ENCODE measurements around the gene MAGI3. TPM values are rescaled to one million over a fixed set of nuclear protein-coding genes. Genes with fewer than 3 reads are reported as not detected.

The MAGI3 gene
- total and polyA plus RNA-seq, 4 donors, result 3.0 to 28.8 (median 7.5) TPM

DNA sequence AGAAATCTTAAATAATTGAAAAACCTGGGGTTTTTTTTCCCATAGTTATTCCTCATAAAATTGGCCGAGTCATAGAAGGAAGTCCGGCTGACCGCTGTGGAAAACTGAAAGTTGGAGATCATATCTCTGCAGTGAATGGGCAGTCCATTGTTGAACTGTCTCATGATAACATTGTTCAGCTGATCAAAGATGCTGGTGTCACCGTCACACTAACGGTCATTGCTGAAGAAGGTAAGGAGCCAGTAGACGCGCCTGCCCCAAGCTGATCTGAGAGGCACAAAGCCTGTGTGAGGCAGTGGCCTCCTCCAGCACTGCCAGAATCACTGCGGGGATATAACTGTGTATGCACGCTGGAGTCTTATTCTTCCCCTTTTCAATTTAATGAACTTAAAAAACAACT is 268.7 kb downstream of the MAGI3 start:
- TF ChIP-seq, protein P1, sequence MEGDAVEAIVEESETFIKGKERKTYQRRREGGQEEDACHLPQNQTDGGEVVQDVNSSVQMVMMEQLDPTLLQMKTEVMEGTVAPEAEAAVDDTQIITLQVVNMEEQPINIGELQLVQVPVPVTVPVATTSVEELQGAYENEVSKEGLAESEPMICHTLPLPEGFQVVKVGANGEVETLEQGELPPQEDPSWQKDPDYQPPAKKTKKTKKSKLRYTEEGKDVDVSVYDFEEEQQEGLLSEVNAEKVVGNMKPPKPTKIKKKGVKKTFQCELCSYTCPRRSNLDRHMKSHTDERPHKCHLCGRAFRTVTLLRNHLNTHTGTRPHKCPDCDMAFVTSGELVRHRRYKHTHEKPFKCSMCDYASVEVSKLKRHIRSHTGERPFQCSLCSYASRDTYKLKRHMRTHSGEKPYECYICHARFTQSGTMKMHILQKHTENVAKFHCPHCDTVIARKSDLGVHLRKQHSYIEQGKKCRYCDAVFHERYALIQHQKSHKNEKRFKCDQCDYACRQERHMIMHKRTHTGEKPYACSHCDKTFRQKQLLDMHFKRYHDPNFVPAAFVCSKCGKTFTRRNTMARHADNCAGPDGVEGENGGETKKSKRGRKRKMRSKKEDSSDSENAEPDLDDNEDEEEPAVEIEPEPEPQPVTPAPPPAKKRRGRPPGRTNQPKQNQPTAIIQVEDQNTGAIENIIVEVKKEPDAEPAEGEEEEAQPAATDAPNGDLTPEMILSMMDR (IDR thresholded peaks at IDR 0.05; ENCODE audit: low read depth, low read length, missing input control), result no peak
- TF ChIP-seq GABPA (IDR thresholded peaks at IDR 0.05 in 1 of 2, conservative IDR thresholded peaks at IDR 0.05 in 1 of 2), result no peak
- TF ChIP-seq, protein P2, sequence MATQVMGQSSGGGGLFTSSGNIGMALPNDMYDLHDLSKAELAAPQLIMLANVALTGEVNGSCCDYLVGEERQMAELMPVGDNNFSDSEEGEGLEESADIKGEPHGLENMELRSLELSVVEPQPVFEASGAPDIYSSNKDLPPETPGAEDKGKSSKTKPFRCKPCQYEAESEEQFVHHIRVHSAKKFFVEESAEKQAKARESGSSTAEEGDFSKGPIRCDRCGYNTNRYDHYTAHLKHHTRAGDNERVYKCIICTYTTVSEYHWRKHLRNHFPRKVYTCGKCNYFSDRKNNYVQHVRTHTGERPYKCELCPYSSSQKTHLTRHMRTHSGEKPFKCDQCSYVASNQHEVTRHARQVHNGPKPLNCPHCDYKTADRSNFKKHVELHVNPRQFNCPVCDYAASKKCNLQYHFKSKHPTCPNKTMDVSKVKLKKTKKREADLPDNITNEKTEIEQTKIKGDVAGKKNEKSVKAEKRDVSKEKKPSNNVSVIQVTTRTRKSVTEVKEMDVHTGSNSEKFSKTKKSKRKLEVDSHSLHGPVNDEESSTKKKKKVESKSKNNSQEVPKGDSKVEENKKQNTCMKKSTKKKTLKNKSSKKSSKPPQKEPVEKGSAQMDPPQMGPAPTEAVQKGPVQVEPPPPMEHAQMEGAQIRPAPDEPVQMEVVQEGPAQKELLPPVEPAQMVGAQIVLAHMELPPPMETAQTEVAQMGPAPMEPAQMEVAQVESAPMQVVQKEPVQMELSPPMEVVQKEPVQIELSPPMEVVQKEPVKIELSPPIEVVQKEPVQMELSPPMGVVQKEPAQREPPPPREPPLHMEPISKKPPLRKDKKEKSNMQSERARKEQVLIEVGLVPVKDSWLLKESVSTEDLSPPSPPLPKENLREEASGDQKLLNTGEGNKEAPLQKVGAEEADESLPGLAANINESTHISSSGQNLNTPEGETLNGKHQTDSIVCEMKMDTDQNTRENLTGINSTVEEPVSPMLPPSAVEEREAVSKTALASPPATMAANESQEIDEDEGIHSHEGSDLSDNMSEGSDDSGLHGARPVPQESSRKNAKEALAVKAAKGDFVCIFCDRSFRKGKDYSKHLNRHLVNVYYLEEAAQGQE (IDR thresholded peaks at IDR 0.05), result no peak
- no peak for TF ChIP-seq EGR1 (IDR thresholded peaks at IDR 0.05; ENCODE audit: low read depth in 2 of 2)
- no peak for TF ChIP-seq FOXA2 (IDR thresholded peaks at IDR 0.05)
- no peak for TF ChIP-seq SP1 (IDR thresholded peaks at IDR 0.05)
- TF ChIP-seq RAD21 (IDR thresholded peaks at IDR 0.05), result no peak
- TF ChIP-seq HNF4A (conservative IDR thresholded peaks at IDR 0.05), result no peak
- TF ChIP-seq, protein P3, sequence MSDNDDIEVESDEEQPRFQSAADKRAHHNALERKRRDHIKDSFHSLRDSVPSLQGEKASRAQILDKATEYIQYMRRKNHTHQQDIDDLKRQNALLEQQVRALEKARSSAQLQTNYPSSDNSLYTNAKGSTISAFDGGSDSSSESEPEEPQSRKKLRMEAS (IDR thresholded peaks at IDR 0.05), result no peak
- TF ChIP-seq FOXA1 (IDR thresholded peaks at IDR 0.05), result no peak
- no peak for TF ChIP-seq TAF1 (conservative IDR thresholded peaks at IDR 0.05)
- no peak for TF ChIP-seq JUND (IDR thresholded peaks at IDR 0.05)
- TF ChIP-seq, protein P4, sequence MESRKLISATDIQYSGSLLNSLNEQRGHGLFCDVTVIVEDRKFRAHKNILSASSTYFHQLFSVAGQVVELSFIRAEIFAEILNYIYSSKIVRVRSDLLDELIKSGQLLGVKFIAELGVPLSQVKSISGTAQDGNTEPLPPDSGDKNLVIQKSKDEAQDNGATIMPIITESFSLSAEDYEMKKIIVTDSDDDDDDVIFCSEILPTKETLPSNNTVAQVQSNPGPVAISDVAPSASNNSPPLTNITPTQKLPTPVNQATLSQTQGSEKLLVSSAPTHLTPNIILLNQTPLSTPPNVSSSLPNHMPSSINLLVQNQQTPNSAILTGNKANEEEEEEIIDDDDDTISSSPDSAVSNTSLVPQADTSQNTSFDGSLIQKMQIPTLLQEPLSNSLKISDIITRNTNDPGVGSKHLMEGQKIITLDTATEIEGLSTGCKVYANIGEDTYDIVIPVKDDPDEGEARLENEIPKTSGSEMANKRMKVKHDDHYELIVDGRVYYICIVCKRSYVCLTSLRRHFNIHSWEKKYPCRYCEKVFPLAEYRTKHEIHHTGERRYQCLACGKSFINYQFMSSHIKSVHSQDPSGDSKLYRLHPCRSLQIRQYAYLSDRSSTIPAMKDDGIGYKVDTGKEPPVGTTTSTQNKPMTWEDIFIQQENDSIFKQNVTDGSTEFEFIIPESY (IDR thresholded peaks at IDR 0.05), result no peak
- no peak for TF ChIP-seq HNF4G (IDR thresholded peaks at IDR 0.05)
- no peak for TF ChIP-seq RXRA (IDR thresholded peaks at IDR 0.05)
- TF ChIP-seq YY1 (IDR thresholded peaks at IDR 0.05), result no peak
- WGBS, result 89% methylated on average over 9 of the region's 9 CpGs
- Histone ChIP-seq H3K9ac (ENCODE audit: low read depth in 1 of 2, low read length in 2 of 2) (no peak overlapping the region), H3K36me3 (ENCODE audit: control insufficient read depth in 4 of 4, insufficient read depth in 3 of 4, low read depth in 1 of 4, low read length in 3 of 4) (peaks cover 0 to 11% (median 3%) of the 10 kb centered on the region in 4 donors), H3K9me3 (ENCODE audit: control insufficient read depth in 4 of 4, low read length in 3 of 4) (no peaks in the 10 kb centered on the region), H3K4me3 (ENCODE audit: low read depth in 1 of 3, low read length in 3 of 3) (no peak overlapping the region), H3K4me1 (ENCODE audit: control insufficient read depth in 4 of 4, insufficient read depth in 4 of 4, low read length in 3 of 4) (no peaks in the 10 kb centered on the region), H3K27me3 (ENCODE audit: control insufficient read depth in 4 of 4, insufficient read depth in 4 of 4, low read length in 3 of 4) (no peaks in the 10 kb centered on the region), H3K27ac (ENCODE audit: low read depth in 1 of 2, low read length in 2 of 2) (no peak overlapping the region)
- no peak for DNase-seq (ENCODE audit: low spot score)

DNA sequence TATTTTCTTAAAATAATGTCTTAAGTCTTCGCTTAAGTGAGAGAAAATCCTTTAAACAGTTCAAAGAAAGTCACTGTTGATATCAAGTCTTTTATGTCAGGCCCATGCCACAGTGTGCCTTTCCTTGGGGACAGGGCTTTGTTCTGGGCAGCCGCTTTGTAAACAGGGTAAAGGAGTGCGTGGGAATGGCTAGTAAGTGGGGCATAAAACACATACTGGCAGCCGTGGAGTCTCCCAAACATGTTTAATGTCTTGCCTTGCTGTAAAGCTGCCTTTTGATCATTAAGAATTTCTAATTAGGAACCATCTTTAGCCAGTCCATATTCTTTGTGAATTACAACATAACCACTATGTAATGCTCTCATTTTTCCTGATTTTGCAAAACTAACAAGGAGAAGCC is 269.2 kb downstream of the MAGI3 start:
- no peak overlapping the region for H3K27ac ChIP-seq (ENCODE audit: low read depth in 1 of 2, low read length in 2 of 2)

More for the DNA sequence above, 269.2 kb downstream of the MAGI3 start:
- H3K4me1 ChIP-seq (ENCODE audit: control insufficient read depth in 4 of 4, insufficient read depth in 4 of 4, low read length in 3 of 4), result no peaks in the 10 kb centered on the region
- TF ChIP-seq, protein P3 (IDR thresholded peaks at IDR 0.05), result no peak
- TF ChIP-seq RAD21 (IDR thresholded peaks at IDR 0.05) (no peak), JUND (IDR thresholded peaks at IDR 0.05) (no peak), TAF1 (conservative IDR thresholded peaks at IDR 0.05) (no peak), FOXA2 (IDR thresholded peaks at IDR 0.05) (no peak), NR2F2 (IDR thresholded peaks at IDR 0.05) (no peak), FOXA1 (IDR thresholded peaks at IDR 0.05) (no peak), EGR1 (IDR thresholded peaks at IDR 0.05; ENCODE audit: low read depth in 2 of 2) (no peak), YY1 (IDR thresholded peaks at IDR 0.05) (no peak), SP1 (IDR thresholded peaks at IDR 0.05) (no peak)
- TF ChIP-seq, protein P4 (IDR thresholded peaks at IDR 0.05), result no peak
- TF ChIP-seq, protein P1 (IDR thresholded peaks at IDR 0.05; ENCODE audit: low read depth, low read length, missing input control), result no peak
- H3K9ac ChIP-seq (ENCODE audit: low read depth in 1 of 2, low read length in 2 of 2), result no peak overlapping the region
- WGBS, result 94% methylated on average over 4 of the region's 4 CpGs
- no peak overlapping the region for H3K4me3 ChIP-seq (ENCODE audit: low read depth in 1 of 3, low read length in 3 of 3)
- no peaks in the 10 kb centered on the region for H3K9me3 ChIP-seq (ENCODE audit: control insufficient read depth in 4 of 4, low read length in 3 of 4)
- no peak for DNase-seq (ENCODE audit: low spot score)
- H3K27me3 ChIP-seq (ENCODE audit: control insufficient read depth in 4 of 4, insufficient read depth in 4 of 4, low read length in 3 of 4), result no peaks in the 10 kb centered on the region
- H3K36me3 ChIP-seq (ENCODE audit: control insufficient read depth in 4 of 4, insufficient read depth in 3 of 4, low read depth in 1 of 4, low read length in 3 of 4), result peaks cover 0 to 11% (median 3%) of the 10 kb centered on the region in 4 donors

Data from liver (tissue), 9 donors.